ENCODE data around the gene SH3GL1.

SH3GL1 gene

GRCh38 chr19:4361152-4362046 is 38.9 kb downstream of the SH3GL1 start:
- no peak for TF ChIP-seq EZH2 (IDR thresholded peaks at IDR 0.05)
- no peak for TF ChIP-seq FOXP2 (optimal IDR thresholded peaks at IDR 0.05; ENCODE audit: control extremely low read depth, extremely low read length, insufficient read depth)
- TF ChIP-seq POLR2AphosphoS5 (IDR thresholded peaks at IDR 0.05; ENCODE audit: borderline replicate concordance, low read depth, low read length), result no peak
- no peak overlapping the region for H3K9ac ChIP-seq (ENCODE audit: insufficient read length)

GRCh38 chr19:4360641-4361151 is 39.7 kb downstream of the SH3GL1 start:
- Histone ChIP-seq H3K4me3 (no peak overlapping the region), H3K9ac (ENCODE audit: insufficient read length) (no peak overlapping the region), H3K27ac (no peak overlapping the region), H3K36me3 (ENCODE audit: insufficient read depth, low read length) (peaks cover 11% of the 10 kb centered on the region; the same call in 1 of the 2 replicates), H3K9me3 (ENCODE audit: low read depth, low read length) (no peaks in the 10 kb centered on the region)
- no peak for TF ChIP-seq POLR2AphosphoS5 (IDR thresholded peaks at IDR 0.05; ENCODE audit: borderline replicate concordance, low read depth, low read length)
- no peak for TF ChIP-seq FOXP2 (optimal IDR thresholded peaks at IDR 0.05; ENCODE audit: control extremely low read depth, extremely low read length, insufficient read depth)
- TF ChIP-seq EZH2 (IDR thresholded peaks at IDR 0.05), result no peak
- no peak for DNase-seq (ENCODE audit: low read depth, low spot score)

More at GRCh38 chr19:4361152-4362046, 38.9 kb downstream of the SH3GL1 start:
- Histone ChIP-seq H3K4me3 (no peak overlapping the region), H3K9me3 (ENCODE audit: low read depth, low read length) (no peaks in the 10 kb centered on the region), H3K36me3 (ENCODE audit: insufficient read depth, low read length) (peaks cover 15% of the 10 kb centered on the region; the same call in 1 of the 2 replicates), H3K27ac (no peak overlapping the region)
- DNase-seq (ENCODE audit: low read depth, low spot score), result no peak

- Histone ChIP-seq H3K9ac (ENCODE audit: insufficient read length) (no peak overlapping the region), H3K4me3 (no peak overlapping the region), H3K36me3 (ENCODE audit: insufficient read depth, low read length) (peaks cover 10% of the 10 kb centered on the region; the same call in 1 of the 2 replicates), H3K9me3 (ENCODE audit: low read depth, low read length) (no peaks in the 10 kb centered on the region), H3K27ac (no peak overlapping the region)
- DNase-seq (ENCODE audit: low read depth, low spot score), result no peak
- TF ChIP-seq EZH2 (IDR thresholded peaks at IDR 0.05), result no peak
- no peak for TF ChIP-seq POLR2AphosphoS5 (IDR thresholded peaks at IDR 0.05; ENCODE audit: borderline replicate concordance, low read depth, low read length)
- TF ChIP-seq FOXP2 (optimal IDR thresholded peaks at IDR 0.05; ENCODE audit: control extremely low read depth, extremely low read length, insufficient read depth), result no peak
Measured at GRCh38 chr19:4360081-4360569, 40.2 kb downstream of the SH3GL1 start.

GRCh38 chr19:4359627-4360000 is 40.7 kb downstream of the SH3GL1 start:
- no peaks in the 10 kb centered on the region for H3K9me3 ChIP-seq (ENCODE audit: low read depth, low read length)
- H3K36me3 ChIP-seq (ENCODE audit: insufficient read depth, low read length), result peaks cover 10% of the 10 kb centered on the region; the same call in 1 of the 2 replicates
- no peak for DNase-seq (ENCODE audit: low read depth, low spot score)
- H3K9ac ChIP-seq (ENCODE audit: insufficient read length), result no peak overlapping the region
- H3K27ac ChIP-seq, result no peak overlapping the region
- H3K4me3 ChIP-seq, result no peak overlapping the region
- TF ChIP-seq EZH2 (IDR thresholded peaks at IDR 0.05) (no peak), POLR2AphosphoS5 (IDR thresholded peaks at IDR 0.05; ENCODE audit: borderline replicate concordance, low read depth, low read length) (no peak), FOXP2 (optimal IDR thresholded peaks at IDR 0.05; ENCODE audit: control extremely low read depth, extremely low read length, insufficient read depth) (no peak)

- TF ChIP-seq EZH2 (IDR thresholded peaks at IDR 0.05) (no peak), POLR2AphosphoS5 (IDR thresholded peaks at IDR 0.05; ENCODE audit: borderline replicate concordance, low read depth, low read length) (no peak; the same call in 1 of the 2 replicates), FOXP2 (optimal IDR thresholded peaks at IDR 0.05; ENCODE audit: control extremely low read depth, extremely low read length, insufficient read depth) (no peak)
- DNase-seq (ENCODE audit: low read depth, low spot score), result no peak
- H3K4me3 ChIP-seq, result no peak overlapping the region
- no peak overlapping the region for H3K9ac ChIP-seq (ENCODE audit: insufficient read length)
- no peaks in the 10 kb centered on the region for H3K9me3 ChIP-seq (ENCODE audit: low read depth, low read length)
- no peak overlapping the region for H3K27ac ChIP-seq
- peaks cover 10% of the 10 kb centered on the region; the same call in 1 of the 2 replicates for H3K36me3 ChIP-seq (ENCODE audit: insufficient read depth, low read length)
Measured at GRCh38 chr19:4358709-4359626, 41.4 kb downstream of the SH3GL1 start.

- no peak for DNase-seq (ENCODE audit: low read depth, low spot score)
- Histone ChIP-seq H3K4me3 (no peak overlapping the region), H3K36me3 (ENCODE audit: insufficient read depth, low read length) (peaks cover 7% of the 10 kb centered on the region; the same call in 1 of the 2 replicates), H3K27ac (no peak overlapping the region), H3K9me3 (ENCODE audit: low read depth, low read length) (no peaks in the 10 kb centered on the region), H3K9ac (ENCODE audit: insufficient read length) (no peak overlapping the region)
- no peak for TF ChIP-seq FOXP2 (optimal IDR thresholded peaks at IDR 0.05; ENCODE audit: control extremely low read depth, extremely low read length, insufficient read depth)
- no peak for TF ChIP-seq EZH2 (IDR thresholded peaks at IDR 0.05)
- TF ChIP-seq POLR2AphosphoS5 (IDR thresholded peaks at IDR 0.05; ENCODE audit: borderline replicate concordance, low read depth, low read length), result no peak
Measured at GRCh38 chr19:4357921-4358326, 42.4 kb downstream of the SH3GL1 start.

GRCh38 chr19:4357095-4357797 is 43.1 kb downstream of the SH3GL1 start:
- H3K27ac ChIP-seq, result no peak overlapping the region
- H3K4me3 ChIP-seq, result no peak overlapping the region
- H3K9me3 ChIP-seq (ENCODE audit: low read depth, low read length), result no peaks in the 10 kb centered on the region
- TF ChIP-seq POLR2AphosphoS5 (IDR thresholded peaks at IDR 0.05; ENCODE audit: borderline replicate concordance, low read depth, low read length) (no peak), FOXP2 (optimal IDR thresholded peaks at IDR 0.05; ENCODE audit: control extremely low read depth, extremely low read length, insufficient read depth) (no peak), EZH2 (IDR thresholded peaks at IDR 0.05) (no peak)
- peaks cover 7% of the 10 kb centered on the region; the same call in 1 of the 2 replicates for H3K36me3 ChIP-seq (ENCODE audit: insufficient read depth, low read length)
- H3K9ac ChIP-seq (ENCODE audit: insufficient read length), result no peak overlapping the region
- no peak for DNase-seq (ENCODE audit: low read depth, low spot score)

Measured in SK-N-MC (cell line).